NB4 (cell line): Measurements from ENCODE around the gene CAPNS2.

Source experiments
- CTCF ChIP-seq: IDR thresholded peaks from one replicate; pipeline ENCODE4 v1.5.1; 2012; ENCODE audit warnings: low read depth, low read length
- MAX ChIP-seq: IDR thresholded peaks from 2 replicates; pipeline ENCODE4 v1.6.1; 2011; ENCODE audit warnings: low read depth, low read length
- MYC ChIP-seq: IDR thresholded peaks from 2 replicates; pipeline ENCODE4 v1.6.1; 2011; ENCODE audit warnings: low read depth, low read length
- POLR2A ChIP-seq: IDR thresholded peaks from 2 replicates; pipeline ENCODE4 v1.6.1; 2011; ENCODE audit warnings: mild to moderate bottlenecking; ENCODE audit not compliant: insufficient read length; ENCODE audit errors: extremely low read depth

GRCh38 chr16:55542459-55543082, 23.9 kb upstream of the CAPNS2 start:
- TF ChIP-seq CTCF (no peak), MYC (no peak), POLR2A (no peak), MAX (no peak)
